ENCODE measurements around the gene R3HDM2. TPM values are rescaled to one million over a fixed set of nuclear protein-coding genes. Genes with fewer than 3 reads are reported as not detected.

The R3HDM2 gene
- total and polyA plus RNA-seq, 2 of the 13 experiments (the other 11 are each of a cell fraction or from before 2014, with no cell fraction given), result 11.1 to 23.5 TPM

- TF ChIP-seq ZNF281 (CRISPR knock-in tag; IDR thresholded peaks at IDR 0.05; ENCODE audit: borderline replicate concordance) (peak; percentile 80; the same call in 1 of the 2 replicates), ZNF841 (CRISPR knock-in tag; IDR thresholded peaks at IDR 0.05; ENCODE audit: borderline replicate concordance) (no peak), ZNF543 (CRISPR knock-in tag; IDR thresholded peaks at IDR 0.05) (no peak), ZNF407 (CRISPR knock-in tag; IDR thresholded peaks at IDR 0.05; ENCODE audit: not compliant biosample characterization) (no peak), ZNF282 (IDR thresholded peaks at IDR 0.05; ENCODE audit: partially characterized antibody) (no peak), FUBP1 (CRISPR knock-in tag; IDR thresholded peaks at IDR 0.05; ENCODE audit: borderline replicate concordance) (no peak), DPF2 (CRISPR knock-in tag; IDR thresholded peaks at IDR 0.05; ENCODE audit: borderline replicate concordance, low read depth) (no peak), EED (CRISPR knock-in tag; IDR thresholded peaks at IDR 0.05) (no peak), SALL2 (CRISPR knock-in tag; IDR thresholded peaks at IDR 0.05) (no peak), SOX5 (CRISPR knock-in tag; IDR thresholded peaks at IDR 0.05; ENCODE audit: borderline replicate concordance) (no peak), FIP1L1 (IDR thresholded peaks at IDR 0.05; ENCODE audit: borderline replicate concordance, insufficient read depth, low read depth, low read length) (peak; percentile 93; the same call in 1 of the 2 replicates), ZBTB14 (CRISPR knock-in tag; IDR thresholded peaks at IDR 0.05) (no peak), ZNF431 (CRISPR knock-in tag; IDR thresholded peaks at IDR 0.05; ENCODE audit: borderline replicate concordance, low read depth) (no peak), CHD2 (IDR thresholded peaks at IDR 0.05; ENCODE audit: low read depth, low read length) (no peak)
Observed at GRCh38 chr12:57235017-57235727, 195.7 kb downstream of the R3HDM2 start (continued).
